ENCODE results near the gene PWWP3B. TPM values are rescaled to one million over a fixed set of nuclear protein-coding genes. Genes with fewer than 3 reads are reported as not detected.

Gene PWWP3B
- total RNA-seq (2022; extraction: Qiagen RNA extraction; ENCODE audit: low read depth): not detected in 5 replicates

GRCh38 chrX:106168107-106168506, at the start of gene PWWP3B:
Gene PWWP3B, plus strand, starts transcription at chrX:106168305. Its CDS starts 37,128 bp downstream, at chrX:106205433.

Other genes starting within 250 kb of the PWWP3B start
- not detected in 5 replicates for gene SERPINA7, start 129.6 kb upstream of the PWWP3B start, total RNA-seq (2022; extraction: Qiagen RNA extraction; ENCODE audit: low read depth)